ENCODE measurements around the gene FAAP20.

DNA sequence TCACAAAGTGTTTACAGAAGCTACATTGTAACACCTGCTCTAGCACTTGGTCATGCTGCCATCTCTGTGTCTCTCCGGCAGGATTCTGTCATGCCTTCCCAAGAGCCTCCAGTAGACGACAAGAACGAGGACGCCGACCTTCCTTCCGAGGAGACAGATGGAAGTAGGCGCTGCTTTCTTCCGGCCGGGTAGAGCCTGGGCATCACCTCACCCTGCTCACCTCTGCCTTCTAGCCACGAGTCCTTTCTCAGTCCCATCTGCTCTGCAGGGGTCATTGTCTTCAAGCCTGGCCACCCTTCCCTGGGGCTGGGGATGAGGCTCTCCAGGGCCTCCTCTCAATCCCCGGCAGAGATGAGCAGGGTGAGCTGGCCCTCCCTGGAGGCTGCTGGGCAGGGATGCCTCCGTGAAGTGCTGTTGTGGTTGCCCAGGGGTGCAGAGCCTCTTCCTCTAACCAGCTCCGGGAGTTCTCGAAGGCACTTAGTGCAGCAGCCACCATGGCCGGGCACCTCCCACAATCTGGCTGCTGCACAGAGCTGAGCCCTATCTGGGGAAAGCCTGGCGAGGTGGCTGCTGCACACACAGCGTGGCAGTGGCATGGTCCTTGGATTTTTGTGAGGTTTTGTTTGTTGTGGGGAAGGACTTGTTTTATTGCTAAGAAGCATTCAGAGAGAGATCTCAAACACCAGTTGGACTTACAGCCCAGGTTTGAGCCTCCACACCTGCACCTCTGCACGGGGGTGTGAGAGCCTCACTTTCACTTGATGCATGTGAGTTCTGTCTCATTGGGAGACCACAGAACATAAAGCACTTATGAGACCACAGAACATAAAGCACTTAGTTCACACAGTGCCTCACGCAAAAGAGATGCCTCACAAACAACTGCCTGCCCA, 48.4 kb downstream of the FAAP20 start:
- TF ChIP-seq CTCF (conservative IDR thresholded peaks at IDR 0.05) (no peak), ZFX (IDR thresholded peaks at IDR 0.05) (no peak)
